ENCODE measurements around the gene TIMP4.

The TIMP4 gene

GRCh38 chr3:12115849-12116248 lies 42.9 kb downstream of the TIMP4 start:
- TF ChIP-seq CTCF (IDR thresholded peaks at IDR 0.05; ENCODE audit: borderline replicate concordance, extremely low read depth, low read length, poor library complexity, severe bottlenecking) (no peak), EZH2 (IDR thresholded peaks at IDR 0.05; ENCODE audit: borderline replicate concordance, low read depth, low read length, severe bottlenecking) (no peak)
- Histone ChIP-seq H3K79me2 (ENCODE audit: insufficient read depth, low read length) (no peaks in the 10 kb centered on the region), H3K27me3 (ENCODE audit: insufficient read depth, low read length, poor library complexity) (no peaks in the 10 kb centered on the region), H3K4me1 (ENCODE audit: insufficient read depth, low read length) (peaks cover 24% of the 10 kb centered on the region), H2AFZ (ENCODE audit: low read depth, low read length) (no peak overlapping the region), H4K20me1 (ENCODE audit: insufficient read depth, low read length) (no peaks in the 10 kb centered on the region), H3K27ac (ENCODE audit: low read length) (no peak overlapping the region), H3K4me3 (ENCODE audit: low read depth in 1 of 2, low read length in 2 of 2) (no peak overlapping the region), H3K9me3 (ENCODE audit: insufficient read depth, low read length, severe bottlenecking) (no peaks in the 10 kb centered on the region), H3K36me3 (ENCODE audit: insufficient read depth, low read length) (no peaks in the 10 kb centered on the region), H3K4me2 (ENCODE audit: insufficient read depth, low read length) (no peak overlapping the region), H3K9ac (ENCODE audit: low read depth, low read length) (no peak overlapping the region)
- no peak for ATAC-seq (ENCODE audit: insufficient read depth, low read depth)
- DNase-seq, result no peak

- H3K27ac ChIP-seq (ENCODE audit: low read length), result no peak overlapping the region
- H3K27me3 ChIP-seq (ENCODE audit: insufficient read depth, low read length, poor library complexity), result no peaks in the 10 kb centered on the region
- no peaks in the 10 kb centered on the region for H4K20me1 ChIP-seq (ENCODE audit: insufficient read depth, low read length)
- H3K79me2 ChIP-seq (ENCODE audit: insufficient read depth, low read length), result no peaks in the 10 kb centered on the region
- peaks cover 17% of the 10 kb centered on the region for H3K4me1 ChIP-seq (ENCODE audit: insufficient read depth, low read length)
- TF ChIP-seq EZH2 (IDR thresholded peaks at IDR 0.05; ENCODE audit: borderline replicate concordance, low read depth, low read length, severe bottlenecking) (no peak), CTCF (IDR thresholded peaks at IDR 0.05; ENCODE audit: borderline replicate concordance, extremely low read depth, low read length, poor library complexity, severe bottlenecking) (no peak)
- DNase-seq (no peak), ATAC-seq (ENCODE audit: insufficient read depth, low read depth) (no peak)
- H3K9me3 ChIP-seq (ENCODE audit: insufficient read depth, low read length, severe bottlenecking), result no peaks in the 10 kb centered on the region
- H3K4me3 ChIP-seq (ENCODE audit: low read depth in 1 of 2, low read length in 2 of 2), result no peak overlapping the region
- H3K4me2 ChIP-seq (ENCODE audit: insufficient read depth, low read length), result no peak overlapping the region
- H3K9ac ChIP-seq (ENCODE audit: low read depth, low read length), result no peak overlapping the region
- H3K36me3 ChIP-seq (ENCODE audit: insufficient read depth, low read length), result no peaks in the 10 kb centered on the region
- H2AFZ ChIP-seq (ENCODE audit: low read depth, low read length), result no peak overlapping the region
Measured at GRCh38 chr3:12115104-12115503, 43.6 kb downstream of the TIMP4 start.

- no peak overlapping the region for H3K4me2 ChIP-seq (ENCODE audit: insufficient read depth, low read length)
- no peak for DNase-seq
- H3K4me1 ChIP-seq (ENCODE audit: insufficient read depth, low read length), result peaks cover 8% of the 10 kb centered on the region
- H3K79me2 ChIP-seq (ENCODE audit: insufficient read depth, low read length), result no peaks in the 10 kb centered on the region
- no peaks in the 10 kb centered on the region for H3K9me3 ChIP-seq (ENCODE audit: insufficient read depth, low read length, severe bottlenecking)
- H3K27me3 ChIP-seq (ENCODE audit: insufficient read depth, low read length, poor library complexity), result no peaks in the 10 kb centered on the region
- no peaks in the 10 kb centered on the region for H3K36me3 ChIP-seq (ENCODE audit: insufficient read depth, low read length)
- H3K4me3 ChIP-seq (ENCODE audit: low read depth in 1 of 2, low read length in 2 of 2), result no peak overlapping the region
- H3K9ac ChIP-seq (ENCODE audit: low read depth, low read length), result no peak overlapping the region
- ATAC-seq (ENCODE audit: insufficient read depth, low read depth), result no peak
- no peaks in the 10 kb centered on the region for H4K20me1 ChIP-seq (ENCODE audit: insufficient read depth, low read length)
- no peak overlapping the region for H3K27ac ChIP-seq (ENCODE audit: low read length)
- no peak overlapping the region for H2AFZ ChIP-seq (ENCODE audit: low read depth, low read length)
- TF ChIP-seq EZH2 (IDR thresholded peaks at IDR 0.05; ENCODE audit: borderline replicate concordance, low read depth, low read length, severe bottlenecking) (no peak), CTCF (IDR thresholded peaks at IDR 0.05; ENCODE audit: borderline replicate concordance, extremely low read depth, low read length, poor library complexity, severe bottlenecking) (no peak)
Measured at GRCh38 chr3:12114251-12114650, 44.5 kb downstream of the TIMP4 start.

Data from DND-41 (cell line).